ENCODE results near the gene PKNOX2.
A peak's percentile ranks its signal among the peaks of the same experiment; 100 is the strongest.

The PKNOX2 gene

GRCh38 chr11:125425601-125426000, 261.1 kb downstream of the PKNOX2 start:
- DNase-seq, result no peak

GRCh38 chr11:125426818-125427528, 262.4 kb downstream of the PKNOX2 start:
- DNase-seq, result no peak

GRCh38 chr11:125428486-125429173, 264.1 kb downstream of the PKNOX2 start:
- no peak for DNase-seq

GRCh38 chr11:125429174-125429707, 264.7 kb downstream of the PKNOX2 start:
- peak; percentile 9 for DNase-seq

GRCh38 chr11:125429807-125430678, 265.5 kb downstream of the PKNOX2 start:
- no peak for DNase-seq

- DNase-seq, result no peak
Observed at GRCh38 chr11:125431009-125431408, 266.5 kb downstream of the PKNOX2 start.

GRCh38 chr11:125431481-125431880, 266.9 kb downstream of the PKNOX2 start:
- DNase-seq, result no peak

- no peak for DNase-seq
Observed at GRCh38 chr11:125433454-125434121, 269.0 kb downstream of the PKNOX2 start.

GRCh38 chr11:125435461-125436238, 271.1 kb downstream of the PKNOX2 start:
- no peak for DNase-seq

- DNase-seq, result no peak
Observed at GRCh38 chr11:125441648-125442410, 277.3 kb downstream of the PKNOX2 start.

GRCh38 chr11:125442946-125443345, 278.4 kb downstream of the PKNOX2 start:
- DNase-seq, result no peak

- no peak for DNase-seq
Observed at GRCh38 chr11:125443767-125444311, 279.3 kb downstream of the PKNOX2 start.

GRCh38 chr11:125445731-125446130, 281.2 kb downstream of the PKNOX2 start:
- DNase-seq, result no peak

GRCh38 chr11:125446279-125446678, 281.7 kb downstream of the PKNOX2 start:
- DNase-seq, result no peak

- no peak for DNase-seq
Observed at GRCh38 chr11:125447721-125448120, 283.2 kb downstream of the PKNOX2 start.

GRCh38 chr11:125448136-125448535, 283.6 kb downstream of the PKNOX2 start:
- DNase-seq, result no peak

- no peak for DNase-seq
Observed at GRCh38 chr11:125449565-125449964, 285.0 kb downstream of the PKNOX2 start.

GRCh38 chr11:125451400-125452124, 287.0 kb downstream of the PKNOX2 start:
- DNase-seq, result no peak

GRCh38 chr11:125452125-125452470, 287.5 kb downstream of the PKNOX2 start:
- no peak for DNase-seq

- no peak for DNase-seq
Observed at GRCh38 chr11:125454047-125454446, 289.5 kb downstream of the PKNOX2 start.
